PC-3 (cell line): ENCODE data around the gene ATP10B. TPM values are rescaled to one million over a fixed set of nuclear protein-coding genes. Genes with fewer than 3 reads are reported as not detected.

Experiments
- ATAC-seq: fragments of 200-7000 bp; cut with Tn5 transposase; 2 replicates; pipeline ENCODE4 v1.9.1; 2020; ENCODE audit warnings: mild to moderate bottlenecking, moderate library complexity
- BruUV-seq: library from RNA; stranded (reverse); fragments of 400-500 nt; replicated peaks from 2 replicates; lab custom pipeline; 2021; lab: Mats Ljungman, UMichigan
- CTCF ChIA-PET: fragments of 300-600 bp; sonication (Branson Sonifier 250); formaldehyde crosslinking; loops from one replicate; lab custom pipeline; 2022; ENCODE audit warnings: antibody characterized with exemption; lab: Charles Lee
- POLR2A ChIA-PET: fragments of 300-600 bp; sonication (Branson Sonifier 250); formaldehyde crosslinking; loops from one replicate; lab custom pipeline; 2022; ENCODE audit warnings: antibody characterized with exemption; ENCODE audit not compliant: unreplicated experiment; lab: Charles Lee
- DNase-seq: peaks from one replicate; pipeline ENCODE4 v3.0.0-alpha.2; 2015
- H2AFZ ChIP-seq: fragments of 300-600 bp; sonication (generic); 2 replicates; pipeline ENCODE4 v1.6.0; 2016; ENCODE audit warnings: antibody characterized with exemption, low read length
- H3F3A ChIP-seq: fragments of 300-600 bp; sonication (generic); one replicate; pipeline ENCODE4 v1.6.0; 2017; ENCODE audit warnings: antibody characterized with exemption, low read length, control low read depth, mild to moderate bottlenecking; ENCODE audit not compliant: unreplicated experiment
- H3K27ac ChIP-seq: fragments of 300-600 bp; sonication (generic); 2 replicates; pipeline ENCODE4 v1.5.1; 2016; ENCODE audit warnings: mild to moderate bottlenecking, low read length
- H3K27me3 ChIP-seq: fragments of 300-600 bp; sonication (generic); 2 replicates; pipeline ENCODE4 v1.6.1; 2016; ENCODE audit warnings: low read length, mixed read lengths
- H3K36me3 ChIP-seq: fragments of 300-600 bp; sonication (generic); 2 replicates; pipeline ENCODE4 v1.6.1; 2016; ENCODE audit warnings: low read depth, mixed run types, low read length, mixed read lengths
- H3K4me1 ChIP-seq: fragments of 300-600 bp; sonication (generic); 2 replicates; pipeline ENCODE4 v1.5.1; 2016; ENCODE audit warnings: low read length; ENCODE audit not compliant: insufficient read depth
- H3K4me2 ChIP-seq: fragments of 300-600 bp; sonication (generic); 2 replicates; pipeline ENCODE4 v1.6.0; 2016; ENCODE audit warnings: low read length
- H3K4me3 ChIP-seq: fragments of 300-600 bp; sonication (generic); 2 replicates; pipeline ENCODE4 v1.5.1; 2016; ENCODE audit warnings: mild to moderate bottlenecking, low read length, mixed read lengths
- H3K79me2 ChIP-seq: fragments of 300-600 bp; sonication (generic); 2 replicates; pipeline ENCODE4 v1.6.1; 2017; ENCODE audit warnings: low read length, mixed read lengths
- H3K9ac ChIP-seq: fragments of 300-600 bp; sonication (generic); 2 replicates; pipeline ENCODE4 v1.6.0; 2016; ENCODE audit warnings: mild to moderate bottlenecking, low read length
- H3K9me2 ChIP-seq: fragments of 300-600 bp; sonication (generic); replicated peaks from 2 replicates; pipeline ENCODE4 v1.6.1; 2016; ENCODE audit warnings: mixed run types, low read length, mixed read lengths
- H3K9me3 ChIP-seq: fragments of 300-600 bp; sonication (generic); 2 replicates; pipeline ENCODE4 v1.6.1; 2016; ENCODE audit warnings: low read length, mixed read lengths
- H4K20me1 ChIP-seq: fragments of 300-600 bp; sonication (generic); 2 replicates; pipeline ENCODE4 v1.6.1; 2016; ENCODE audit warnings: low read length, mixed read lengths
- EZH2 ChIP-seq: fragments of 300-600 bp; sonication (generic); IDR thresholded peaks from one replicate; pipeline ENCODE4 v1.6.1; 2017; ENCODE audit warnings: antibody characterized with exemption, mild to moderate bottlenecking, low read length; ENCODE audit not compliant: unreplicated experiment
- EZH2phosphoT487 ChIP-seq: fragments of 300-600 bp; sonication (generic); IDR thresholded peaks from 2 replicates; pipeline ENCODE4 v1.6.1; 2018; ENCODE audit warnings: mild to moderate bottlenecking, antibody characterized with exemption, low read length, borderline replicate concordance
- intact Hi-C: fragments of 100-400 bp; cut with micrococcal nuclease; formaldehyde crosslinking; loops from 2 replicates; pipeline ENCODE4 v1.9.0; 2023
- total RNA-seq: library from RNA; depleted of rRNA; stranded (reverse); fragments of >200 nt; gene quantifications from 2 replicates; pipeline ENCODE4 v1.2.3, GENCODE V29; 2014
- TF ChIP-seq, protein P1 (sequence below): fragments of 300-600 bp; sonication (generic); conservative IDR thresholded peaks from 2 replicates; pipeline ENCODE4 v1.5.1; 2017; ENCODE audit warnings: antibody characterized with exemption, low read depth, mild to moderate bottlenecking, low read length

ATP10B gene
- total RNA-seq, 1 experiment from 2014 or later, result not detected

GRCh38 chr5:160769301-160769700 is 82.7 kb downstream of the ATP10B start:
- Histone ChIP-seq H3K9me3 (no peaks in the 10 kb centered on the region), H3F3A (no peaks in the 10 kb centered on the region), H3K36me3 (no peaks in the 10 kb centered on the region), H3K4me1 (no peaks in the 10 kb centered on the region), H3K27me3 (no peaks in the 10 kb centered on the region), H3K79me2 (no peaks in the 10 kb centered on the region), H3K9ac (no peak overlapping the region), H2AFZ (no peak overlapping the region), H3K4me3 (no peak overlapping the region), H3K9me2 (no peaks in the 10 kb centered on the region), H3K4me2 (no peak overlapping the region), H4K20me1 (no peaks in the 10 kb centered on the region), H3K27ac (no peak overlapping the region)
- intact Hi-C loops, result no loop called here
- DNase-seq, result no peak
- CTCF ChIA-PET, result no interaction called here
- POLR2A ChIA-PET, result no interaction called here
- TF ChIP-seq, protein P1, sequence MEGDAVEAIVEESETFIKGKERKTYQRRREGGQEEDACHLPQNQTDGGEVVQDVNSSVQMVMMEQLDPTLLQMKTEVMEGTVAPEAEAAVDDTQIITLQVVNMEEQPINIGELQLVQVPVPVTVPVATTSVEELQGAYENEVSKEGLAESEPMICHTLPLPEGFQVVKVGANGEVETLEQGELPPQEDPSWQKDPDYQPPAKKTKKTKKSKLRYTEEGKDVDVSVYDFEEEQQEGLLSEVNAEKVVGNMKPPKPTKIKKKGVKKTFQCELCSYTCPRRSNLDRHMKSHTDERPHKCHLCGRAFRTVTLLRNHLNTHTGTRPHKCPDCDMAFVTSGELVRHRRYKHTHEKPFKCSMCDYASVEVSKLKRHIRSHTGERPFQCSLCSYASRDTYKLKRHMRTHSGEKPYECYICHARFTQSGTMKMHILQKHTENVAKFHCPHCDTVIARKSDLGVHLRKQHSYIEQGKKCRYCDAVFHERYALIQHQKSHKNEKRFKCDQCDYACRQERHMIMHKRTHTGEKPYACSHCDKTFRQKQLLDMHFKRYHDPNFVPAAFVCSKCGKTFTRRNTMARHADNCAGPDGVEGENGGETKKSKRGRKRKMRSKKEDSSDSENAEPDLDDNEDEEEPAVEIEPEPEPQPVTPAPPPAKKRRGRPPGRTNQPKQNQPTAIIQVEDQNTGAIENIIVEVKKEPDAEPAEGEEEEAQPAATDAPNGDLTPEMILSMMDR, result no peak
- no peak for TF ChIP-seq EZH2
- TF ChIP-seq EZH2phosphoT487, result no peak
- BruUV-seq, result no TSS peak
- no peak for ATAC-seq

DNA sequence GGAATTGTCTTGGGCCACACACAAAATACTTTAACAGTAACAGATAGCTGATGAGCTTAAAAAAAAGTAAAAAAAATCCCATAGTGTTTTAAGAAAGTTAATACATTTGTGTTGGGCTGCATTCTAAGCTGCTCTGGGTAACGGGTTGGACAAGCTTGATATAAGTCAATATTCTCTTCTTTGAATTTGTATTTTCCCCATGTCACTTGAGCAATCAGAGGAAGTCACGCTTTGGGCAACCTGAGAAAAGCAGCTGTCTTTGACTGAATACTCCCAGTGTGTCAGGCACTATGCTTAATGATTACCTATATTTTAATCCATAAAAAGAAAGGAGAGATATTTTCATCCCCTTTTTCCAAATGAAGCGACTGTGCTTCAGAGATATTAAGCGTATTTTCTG is 84.9 kb downstream of the ATP10B start:
- ATAC-seq, result no peak
- Histone ChIP-seq H3K9me2 (no peaks in the 10 kb centered on the region), H3F3A (no peaks in the 10 kb centered on the region), H3K4me1 (no peaks in the 10 kb centered on the region), H3K27me3 (no peaks in the 10 kb centered on the region), H2AFZ (no peak overlapping the region), H4K20me1 (no peaks in the 10 kb centered on the region), H3K9ac (no peak overlapping the region), H3K79me2 (no peaks in the 10 kb centered on the region), H3K27ac (no peak overlapping the region), H3K36me3 (no peaks in the 10 kb centered on the region), H3K4me2 (no peak overlapping the region), H3K4me3 (no peak overlapping the region), H3K9me3 (no peaks in the 10 kb centered on the region)
- no peak for DNase-seq
- CTCF ChIA-PET, result no interaction called here
- no TSS peak for BruUV-seq
- intact Hi-C loops, result no loop called here
- POLR2A ChIA-PET, result interaction anchor here (0.7 kb wide), 1 partner anchor 579 kb away, joined by 5 read pairs; no protein-coding TSS in a partner anchor
- TF ChIP-seq, protein P1, result no peak
- TF ChIP-seq EZH2, result no peak
- no peak for TF ChIP-seq EZH2phosphoT487

DNA sequence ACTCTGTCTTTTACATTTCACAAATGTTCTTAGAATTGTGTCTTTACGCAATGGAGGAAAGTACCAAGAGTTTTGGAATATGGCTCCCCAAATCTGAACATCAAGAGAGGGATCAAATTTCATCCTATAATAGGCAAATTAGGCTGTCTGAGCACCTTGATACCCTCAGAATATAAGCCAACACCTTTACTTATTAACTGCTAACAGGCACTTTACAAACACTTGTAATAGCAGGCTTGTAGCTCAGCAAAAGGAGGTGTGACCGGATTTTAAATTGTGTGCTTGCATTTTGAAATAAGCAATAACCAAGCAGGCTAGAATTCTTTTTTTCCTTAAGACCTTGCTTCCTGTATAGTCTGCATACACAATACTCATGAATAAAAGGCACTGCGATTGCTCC is 92.0 kb downstream of the ATP10B start:
- H3K9ac ChIP-seq, result no peak overlapping the region
- H3K79me2 ChIP-seq, result no peaks in the 10 kb centered on the region
- no peaks in the 10 kb centered on the region for H3K36me3 ChIP-seq
- H3K4me1 ChIP-seq, result no peaks in the 10 kb centered on the region
- no peak for TF ChIP-seq EZH2phosphoT487
- no peak for TF ChIP-seq EZH2
- TF ChIP-seq, protein P1, result no peak
- H3K4me3 ChIP-seq, result no peak overlapping the region
- no TSS peak for BruUV-seq
- H3K27me3 ChIP-seq, result no peaks in the 10 kb centered on the region
- H2AFZ ChIP-seq, result no peak overlapping the region
- no peak for DNase-seq
- ATAC-seq, result no peak
- no peaks in the 10 kb centered on the region for H3K9me3 ChIP-seq
- no peaks in the 10 kb centered on the region for H3K9me2 ChIP-seq
- H3K4me2 ChIP-seq, result no peak overlapping the region
- ChIA-PET CTCF (no interaction called here), POLR2A (no interaction called here)
- H4K20me1 ChIP-seq, result no peaks in the 10 kb centered on the region
- no peaks in the 10 kb centered on the region for H3F3A ChIP-seq
- H3K27ac ChIP-seq, result no peak overlapping the region
- intact Hi-C loops, result no loop called here
